Activated CD8-positive, alpha-beta T cell treated with anti-CD3 and anti-CD28 coated beads for 36 hours (primary cell): ENCODE data around the gene AKAP13. TPM values are rescaled to one million over a fixed set of nuclear protein-coding genes. Genes with fewer than 3 reads are reported as not detected.
"Not testable (repeated sequence)": the region's sequence is repeated elsewhere in the genome, so short reads cannot be mapped to it uniquely, and the experiment has no call there.

Experiments used
- ATAC-seq: fragments of 200-7000 bp; cut with Tn5 transposase; one replicate; pipeline ENCODE4 v1.10.0; 2021; ENCODE audit warnings: mild to moderate bottlenecking, moderate library complexity
- CTCF ChIA-PET: fragments of 350-600 bp; sonication (Branson Sonifier 250); formaldehyde crosslinking; loops from one replicate; lab custom pipeline; 2021; ENCODE audit warnings: antibody characterized with exemption; lab: Charles Lee
- POLR2A ChIA-PET: fragments of 350-600 bp; sonication (Branson Sonifier 250); formaldehyde crosslinking; loops from one replicate; lab custom pipeline; 2021; ENCODE audit warnings: antibody characterized with exemption; lab: Charles Lee
- DNase-seq: peaks from one replicate; pipeline ENCODE4 v3.0.0-alpha.2; 2020
- H3K27ac Mint-ChIP-seq: one replicate; pipeline ENCODE4 v1.8.0; 2021; ENCODE audit warnings: mild to moderate bottlenecking, mixed read lengths
- H3K27me3 Mint-ChIP-seq: one replicate; pipeline ENCODE4 v1.8.0; 2021; ENCODE audit warnings: mixed read lengths
- H3K36me3 Mint-ChIP-seq: one replicate; pipeline ENCODE4 v1.8.0; 2021; ENCODE audit warnings: low read depth, mixed read lengths
- H3K4me1 Mint-ChIP-seq: one replicate; pipeline ENCODE4 v1.8.0; 2021; ENCODE audit warnings: low read depth, mixed read lengths
- H3K4me3 Mint-ChIP-seq: one replicate; pipeline ENCODE4 v1.8.0; 2021; ENCODE audit warnings: mild to moderate bottlenecking, moderate library complexity, mixed read lengths
- H3K9me3 Mint-ChIP-seq: one replicate; pipeline ENCODE4 v1.8.0; 2021; ENCODE audit warnings: mixed read lengths
- CTCF ChIP-seq: fragments of 200-600 bp; IDR thresholded peaks from one replicate; pipeline ENCODE4 v1.8.0; 2022; ENCODE audit warnings: antibody characterized with exemption, mild to moderate bottlenecking
- intact Hi-C: fragments of 100-400 bp; cut with micrococcal nuclease; formaldehyde crosslinking; loops from one replicate; pipeline ENCODE4 v1.10.0; 2022
- total RNA-seq, 2 experiments: library from RNA; stranded (reverse); gene quantifications; one replicate each; pipeline ENCODE4 v1.2.3, GENCODE V29; 2021

Gene AKAP13
- total RNA-seq, 2 experiments from 2014 or later = 79.1 to 79.5 TPM

DNA sequence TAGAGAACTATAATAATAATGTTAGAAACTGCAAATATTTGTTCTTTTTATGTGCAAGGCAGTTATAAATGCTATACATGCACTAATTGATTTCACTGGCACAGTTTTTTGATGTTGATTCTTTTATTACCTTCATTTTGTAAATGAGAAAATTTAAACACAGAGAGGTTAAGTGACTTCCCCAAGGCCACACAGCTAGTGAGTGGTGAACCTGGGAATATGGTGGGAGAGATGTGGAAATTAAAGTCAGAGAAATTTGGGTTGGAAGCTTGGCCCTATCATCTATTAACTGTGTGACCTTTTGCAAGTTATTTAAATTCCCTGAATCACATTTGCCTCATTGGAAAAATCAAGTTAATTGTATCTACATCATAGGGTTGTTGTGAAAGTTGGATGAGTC lies 39.6 kb upstream of the AKAP13 start:
- Mint-ChIP-seq H3K4me3 (no peak overlapping the region), H3K27me3 (no peaks in the 10 kb centered on the region), H3K36me3 (no peaks in the 10 kb centered on the region), H3K4me1 (peaks cover 6% of the 10 kb centered on the region), H3K27ac (no peak overlapping the region), H3K9me3 (no peaks in the 10 kb centered on the region)
- DNase-seq (no peak), ATAC-seq (no peak)
- POLR2A ChIA-PET = interaction anchor here (0.6 kb wide), 1 partner anchor 27 kb away, joined by 3 read pairs; no protein-coding TSS in a partner anchor
- intact Hi-C loops = no loop called here
- no peak for TF ChIP-seq CTCF
- CTCF ChIA-PET = interaction anchor here (1.4 to 2.5 kb wide), 2 partner anchors 9 to 45 kb away, joined by 3 to 8 read pairs; no protein-coding TSS in a partner anchor

GRCh38 chr15:85342163-85342562 lies 38.2 kb upstream of the AKAP13 start:
- H3K36me3 Mint-ChIP-seq, ATAC-seq, H3K27me3 Mint-ChIP-seq, intact Hi-C loops, H3K4me1 Mint-ChIP-seq, H3K9me3 Mint-ChIP-seq, DNase-seq, H3K27ac Mint-ChIP-seq, POLR2A ChIA-PET, H3K4me3 Mint-ChIP-seq, CTCF ChIA-PET: not testable (repeated sequence)

DNA sequence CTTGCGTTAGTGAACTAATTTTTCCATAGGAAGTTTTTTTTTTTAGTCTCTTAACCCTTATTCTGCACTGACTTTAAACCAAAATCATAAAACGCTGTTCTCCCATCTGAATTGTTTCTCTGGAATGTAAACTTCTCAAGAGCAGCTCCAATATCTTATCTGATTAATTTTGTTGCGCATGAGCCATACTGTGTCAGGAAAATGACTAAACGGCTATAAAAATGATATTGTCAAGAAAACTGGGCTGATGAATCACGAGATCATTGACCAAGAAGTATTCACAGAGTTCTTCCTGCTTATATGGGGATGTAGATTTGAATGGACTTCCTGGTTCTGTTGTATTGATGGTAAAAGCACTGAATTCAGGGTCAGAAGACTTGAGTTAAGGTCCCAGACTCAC lies 37.0 kb upstream of the AKAP13 start:
- ATAC-seq, intact Hi-C loops, CTCF ChIA-PET, DNase-seq, H3K4me1 Mint-ChIP-seq, H3K4me3 Mint-ChIP-seq, H3K9me3 Mint-ChIP-seq, POLR2A ChIA-PET, H3K27me3 Mint-ChIP-seq, H3K36me3 Mint-ChIP-seq, H3K27ac Mint-ChIP-seq: not testable (repeated sequence)

DNA sequence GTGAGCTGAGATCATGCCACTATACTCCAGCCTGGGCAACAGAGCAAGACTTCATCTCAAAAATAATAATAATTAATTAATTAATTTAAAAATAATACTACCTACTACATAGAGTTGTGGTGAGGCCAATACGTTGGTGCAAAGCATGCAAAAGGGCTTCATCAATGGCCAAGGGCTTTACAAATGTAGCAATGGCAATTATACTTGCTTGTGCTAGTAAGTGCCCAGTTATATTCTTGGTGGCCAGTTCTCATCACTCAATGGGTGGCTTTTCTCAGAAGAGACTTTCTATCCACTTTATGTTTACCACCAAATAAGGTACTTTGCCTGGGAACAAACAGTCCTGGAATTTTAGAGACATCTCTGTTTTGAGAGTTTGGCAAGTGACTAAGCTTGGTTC lies 36.2 kb upstream of the AKAP13 start:
- H3K27me3 Mint-ChIP-seq, H3K36me3 Mint-ChIP-seq, H3K4me3 Mint-ChIP-seq, ATAC-seq, H3K4me1 Mint-ChIP-seq, DNase-seq, POLR2A ChIA-PET, CTCF ChIA-PET, intact Hi-C loops, H3K27ac Mint-ChIP-seq, H3K9me3 Mint-ChIP-seq: not testable (repeated sequence)

- H3K4me1 Mint-ChIP-seq, CTCF ChIA-PET, POLR2A ChIA-PET, H3K4me3 Mint-ChIP-seq, H3K9me3 Mint-ChIP-seq, H3K36me3 Mint-ChIP-seq, intact Hi-C loops, DNase-seq, H3K27me3 Mint-ChIP-seq, H3K27ac Mint-ChIP-seq, ATAC-seq: not testable (repeated sequence)
Measured at GRCh38 chr15:85344653-85345114, 35.7 kb upstream of the AKAP13 start.

DNA sequence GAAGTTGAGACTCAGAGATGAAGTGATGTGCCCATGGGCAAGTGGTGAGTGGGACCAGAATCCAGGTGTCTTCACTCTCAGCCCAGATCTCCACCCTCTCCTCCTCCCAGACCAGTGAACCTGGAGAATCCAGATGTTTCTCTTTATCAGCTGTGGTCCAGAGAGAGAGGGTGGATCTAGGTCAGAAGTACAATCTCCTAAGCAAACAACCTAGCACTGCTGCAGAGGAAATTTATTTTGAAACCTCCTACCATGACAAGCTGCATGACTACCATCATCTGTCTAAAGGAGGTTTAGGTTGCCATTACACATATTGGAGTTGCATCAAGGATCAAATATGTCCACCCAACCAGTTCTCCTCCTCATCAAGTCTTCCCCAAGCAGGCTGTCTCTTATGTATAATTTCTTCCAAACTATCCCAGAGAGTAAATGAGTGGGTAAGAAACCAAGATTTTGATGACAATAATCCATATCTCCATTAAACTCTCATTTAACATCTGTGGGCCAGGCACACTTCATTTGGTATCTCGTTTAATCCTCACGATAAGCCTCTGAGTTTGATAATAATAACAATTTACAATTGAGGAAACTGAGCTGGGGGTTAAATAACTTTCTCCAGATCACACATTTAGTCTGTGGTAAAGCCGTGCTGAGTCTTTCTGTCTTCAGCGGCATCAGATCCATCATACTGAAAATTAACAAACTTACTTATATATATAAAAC lies 35.0 kb upstream of the AKAP13 start:
- CTCF ChIA-PET, H3K36me3 Mint-ChIP-seq, H3K27ac Mint-ChIP-seq, H3K4me1 Mint-ChIP-seq, H3K9me3 Mint-ChIP-seq, DNase-seq, POLR2A ChIA-PET, ATAC-seq, intact Hi-C loops, H3K4me3 Mint-ChIP-seq, H3K27me3 Mint-ChIP-seq: not testable (repeated sequence)

GRCh38 chr15:85346462-85347084 lies 33.8 kb upstream of the AKAP13 start:
- H3K9me3 Mint-ChIP-seq, intact Hi-C loops, H3K27me3 Mint-ChIP-seq, ATAC-seq, H3K36me3 Mint-ChIP-seq, H3K4me1 Mint-ChIP-seq, H3K27ac Mint-ChIP-seq, DNase-seq, H3K4me3 Mint-ChIP-seq: not testable (repeated sequence)
- ChIA-PET CTCF (interaction anchor here (0.6 kb wide), 1 partner anchor 22 kb away, joined by 3 read pairs; no protein-coding TSS in a partner anchor), POLR2A (interaction anchor here (0.8 kb wide), 1 partner anchor 22 kb away, joined by 3 read pairs; no protein-coding TSS in a partner anchor)

DNA sequence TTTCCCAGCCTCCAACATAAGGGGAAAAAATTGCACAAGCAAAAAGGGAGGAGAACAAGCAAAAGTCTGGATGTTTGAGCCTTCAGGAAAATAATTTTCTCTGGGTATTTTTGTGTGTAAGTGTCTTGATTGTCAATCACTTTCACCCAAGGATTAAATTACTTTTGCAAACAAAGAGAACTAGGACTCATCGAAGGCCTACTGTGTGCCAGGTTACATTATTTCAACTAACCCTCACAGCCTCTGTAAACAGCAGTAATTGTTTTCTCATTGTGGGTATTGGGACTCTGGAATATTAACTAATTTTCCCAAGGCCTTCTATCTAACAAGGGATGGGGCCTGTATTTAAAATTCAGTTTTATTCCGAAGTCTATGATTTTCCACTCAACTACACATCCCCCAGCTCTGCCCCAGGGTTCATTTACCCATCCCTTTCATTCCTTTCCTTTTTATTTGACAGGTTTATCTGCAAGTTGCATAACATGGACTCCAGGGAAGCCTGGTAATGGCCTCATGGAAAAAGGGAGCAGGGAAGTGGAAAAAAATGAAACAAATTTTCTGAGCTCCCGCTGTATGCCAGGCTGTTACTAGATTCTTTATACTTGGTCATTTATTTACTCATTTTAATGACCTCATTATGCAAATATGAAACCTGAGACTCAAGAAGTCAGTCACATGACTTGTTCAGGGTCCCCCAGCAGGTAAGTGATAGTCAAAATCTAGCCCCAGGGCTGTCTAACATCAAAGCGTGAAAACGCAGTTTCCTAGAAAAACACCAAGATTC lies 32.9 kb upstream of the AKAP13 start:
- H3K4me3 Mint-ChIP-seq, H3K27ac Mint-ChIP-seq, H3K9me3 Mint-ChIP-seq, intact Hi-C loops, POLR2A ChIA-PET, DNase-seq, H3K36me3 Mint-ChIP-seq, H3K4me1 Mint-ChIP-seq, H3K27me3 Mint-ChIP-seq: not testable (repeated sequence)
- CTCF ChIA-PET = interaction anchor here (0.6 kb wide), 1 partner anchor 21 kb away, joined by 3 read pairs; no protein-coding TSS in a partner anchor
- peak; percentile 20 for ATAC-seq

- H3K4me1 Mint-ChIP-seq, H3K27ac Mint-ChIP-seq, H3K9me3 Mint-ChIP-seq, CTCF ChIA-PET, H3K4me3 Mint-ChIP-seq, DNase-seq, H3K27me3 Mint-ChIP-seq, intact Hi-C loops, H3K36me3 Mint-ChIP-seq: not testable (repeated sequence)
- POLR2A ChIA-PET = interaction anchor here (0.6 kb wide), 1 partner anchor 32 kb away, joined by 3 read pairs; no protein-coding TSS in a partner anchor
- ATAC-seq = peak; percentile 51
Measured at GRCh38 chr15:85348048-85348766, 32.2 kb upstream of the AKAP13 start.

GRCh38 chr15:85349062-85349461 lies 31.3 kb upstream of the AKAP13 start:
- H3K36me3 Mint-ChIP-seq, DNase-seq, H3K9me3 Mint-ChIP-seq, H3K4me3 Mint-ChIP-seq, H3K27ac Mint-ChIP-seq, H3K4me1 Mint-ChIP-seq, ATAC-seq, CTCF ChIA-PET, intact Hi-C loops, H3K27me3 Mint-ChIP-seq: not testable (repeated sequence)
- POLR2A ChIA-PET = interaction anchor here (0.6 kb wide), 1 partner anchor 33 kb away, joined by 3 read pairs; no protein-coding TSS in a partner anchor
